HG03097 (cell line): ENCODE measurements around the gene GRIK4.
A peak's percentile ranks its signal among the peaks of the same experiment; 100 is the strongest.

Experiments
- ATAC-seq: cut with Tn5 transposase; IDR thresholded peaks from one replicate; pipeline ENCODE4 v1.9.1; 2021; ENCODE audit not compliant: unreplicated experiment, low FRiP score

GRIK4 gene

GRCh38 chr11:120546312-120547205, 35.0 kb downstream of the GRIK4 start:
- ATAC-seq, result no peak

GRCh38 chr11:120547316-120547715, 35.8 kb downstream of the GRIK4 start:
- no peak for ATAC-seq

GRCh38 chr11:120547811-120548681, 36.5 kb downstream of the GRIK4 start:
- no peak for ATAC-seq

GRCh38 chr11:120548682-120549209, 37.2 kb downstream of the GRIK4 start:
- ATAC-seq, result no peak

- ATAC-seq, result no peak
These were observed 37.8 kb downstream of the GRIK4 start for GRCh38 chr11:120549346-120549745.

- ATAC-seq, result no peak
These were observed 38.5 kb downstream of the GRIK4 start for GRCh38 chr11:120550007-120550406.

- ATAC-seq, result no peak
These were observed 39.6 kb downstream of the GRIK4 start for GRCh38 chr11:120551191-120551590.

- no peak for ATAC-seq
These were observed 43.4 kb downstream of the GRIK4 start for GRCh38 chr11:120554766-120555432.

- no peak for ATAC-seq
These were observed 43.9 kb downstream of the GRIK4 start for GRCh38 chr11:120555433-120555773.

GRCh38 chr11:120556797-120557196, 45.2 kb downstream of the GRIK4 start:
- no peak for ATAC-seq

- ATAC-seq, result no peak
These were observed 47.3 kb downstream of the GRIK4 start for GRCh38 chr11:120558744-120559431.

GRCh38 chr11:120561286-120561685, 49.7 kb downstream of the GRIK4 start:
- ATAC-seq, result no peak

GRCh38 chr11:120562806-120563425, 51.4 kb downstream of the GRIK4 start:
- ATAC-seq, result no peak

GRCh38 chr11:120563703-120564572, 52.4 kb downstream of the GRIK4 start:
- no peak for ATAC-seq

GRCh38 chr11:120564573-120565311, 53.2 kb downstream of the GRIK4 start:
- peak; percentile 57 for ATAC-seq

GRCh38 chr11:120565466-120566155, 54.1 kb downstream of the GRIK4 start:
- no peak for ATAC-seq

GRCh38 chr11:120566176-120566575, 54.6 kb downstream of the GRIK4 start:
- no peak for ATAC-seq
